GM18870 (cell line): ENCODE measurements around the gene ECI1.

Experiments used
- ATAC-seq: cut with Tn5 transposase; IDR thresholded peaks from one replicate; pipeline ENCODE4 v1.9.1; 2021; ENCODE audit warnings: moderate library complexity; ENCODE audit not compliant: unreplicated experiment

ECI1 gene

GRCh38 chr16:2235234-2235651 is 16.1 kb downstream of the ECI1 start:
- no peak for ATAC-seq

- ATAC-seq, result no peak
These were observed 16.6 kb downstream of the ECI1 start for GRCh38 chr16:2234813-2235170.

- ATAC-seq, result no peak
These were observed 17.2 kb downstream of the ECI1 start for GRCh38 chr16:2233872-2234812.

- no peak for ATAC-seq
These were observed 18.2 kb downstream of the ECI1 start for GRCh38 chr16:2233046-2233775.

- no peak for ATAC-seq
These were observed 19.0 kb downstream of the ECI1 start for GRCh38 chr16:2232094-2232990.

- ATAC-seq, result no peak
These were observed 20.1 kb downstream of the ECI1 start for GRCh38 chr16:2231016-2231931.

GRCh38 chr16:2230376-2230775 is 21.0 kb downstream of the ECI1 start:
- ATAC-seq, result no peak

- no peak for ATAC-seq
These were observed 21.6 kb downstream of the ECI1 start for GRCh38 chr16:2229632-2230250.

GRCh38 chr16:2229091-2229490 is 22.3 kb downstream of the ECI1 start:
- ATAC-seq, result no peak

- ATAC-seq, result no peak
These were observed 23.1 kb downstream of the ECI1 start for GRCh38 chr16:2228161-2228824.

GRCh38 chr16:2226918-2227317 is 24.5 kb downstream of the ECI1 start:
- no peak for ATAC-seq

- no peak for ATAC-seq
These were observed 25.1 kb downstream of the ECI1 start for GRCh38 chr16:2226245-2226793.

- peak; percentile 19 for ATAC-seq
These were observed 27.4 kb downstream of the ECI1 start for GRCh38 chr16:2223942-2224486.

- ATAC-seq, result peak; percentile 85
These were observed 28.0 kb downstream of the ECI1 start, which contains the start of gene E4F1 for GRCh38 chr16:2223221-2223941. E4F1 (plus strand) TSS chr16:2223591; CDS start chr16:2223614, 23 bp downstream.

- no peak for ATAC-seq
These were observed 35.1 kb downstream of the ECI1 start for GRCh38 chr16:2216330-2216729.

- ATAC-seq, result no peak
These were observed 36.7 kb downstream of the ECI1 start, which contains the start of gene PGP for GRCh38 chr16:2214719-2214968. PGP (minus strand) TSS chr16:2214840; CDS start chr16:2214777, 63 bp downstream.

- peak; percentile 3 for ATAC-seq
These were observed 37.3 kb downstream of the ECI1 start for GRCh38 chr16:2213817-2214718.
